Measurements from ENCODE around the gene LZTS3.

LZTS3 gene

GRCh38 chr20:3209257-3209945 is 36.1 kb upstream of the LZTS3 start, which contains the start of gene ITPA:
TSS of gene ITPA (plus strand) at chr20:3209498. CDS start at chr20:3209552, 54 bp downstream.
- no peak for DNase-seq (ENCODE audit: low read depth)
- TF ChIP-seq CTCF (IDR thresholded peaks at IDR 0.05; ENCODE audit: control insufficient read depth, extremely low read depth, insufficient read depth) = no peak

GRCh38 chr20:3208786-3209256 is 35.5 kb upstream of the LZTS3 start:
- DNase-seq (ENCODE audit: low read depth) = no peak
- no peak for TF ChIP-seq CTCF (IDR thresholded peaks at IDR 0.05; ENCODE audit: control insufficient read depth, extremely low read depth, insufficient read depth)
- peak overlapping the region; percentile 92 for H3K4me3 ChIP-seq (ENCODE audit: low read depth, low read length)

More at GRCh38 chr20:3209257-3209945, 36.1 kb upstream of the LZTS3 start, which contains the start of gene ITPA:
- H3K4me3 ChIP-seq (ENCODE audit: low read depth, low read length) = peak within 1 kb of the TSS; percentile 92

GRCh38 chr20:3204124-3204794 is 30.9 kb upstream of the LZTS3 start, which contains the start of gene DDRGK1:
TSS of gene DDRGK1 (minus strand) at chr20:3204682. CDS start at chr20:3204627, 55 bp downstream.
- TF ChIP-seq CTCF (IDR thresholded peaks at IDR 0.05; ENCODE audit: control insufficient read depth, extremely low read depth, insufficient read depth) = no peak
- peak within 1 kb of the TSS; percentile 99 for H3K4me3 ChIP-seq (ENCODE audit: low read depth, low read length)
- DNase-seq (ENCODE audit: low read depth) = peak; percentile 22

DNA sequence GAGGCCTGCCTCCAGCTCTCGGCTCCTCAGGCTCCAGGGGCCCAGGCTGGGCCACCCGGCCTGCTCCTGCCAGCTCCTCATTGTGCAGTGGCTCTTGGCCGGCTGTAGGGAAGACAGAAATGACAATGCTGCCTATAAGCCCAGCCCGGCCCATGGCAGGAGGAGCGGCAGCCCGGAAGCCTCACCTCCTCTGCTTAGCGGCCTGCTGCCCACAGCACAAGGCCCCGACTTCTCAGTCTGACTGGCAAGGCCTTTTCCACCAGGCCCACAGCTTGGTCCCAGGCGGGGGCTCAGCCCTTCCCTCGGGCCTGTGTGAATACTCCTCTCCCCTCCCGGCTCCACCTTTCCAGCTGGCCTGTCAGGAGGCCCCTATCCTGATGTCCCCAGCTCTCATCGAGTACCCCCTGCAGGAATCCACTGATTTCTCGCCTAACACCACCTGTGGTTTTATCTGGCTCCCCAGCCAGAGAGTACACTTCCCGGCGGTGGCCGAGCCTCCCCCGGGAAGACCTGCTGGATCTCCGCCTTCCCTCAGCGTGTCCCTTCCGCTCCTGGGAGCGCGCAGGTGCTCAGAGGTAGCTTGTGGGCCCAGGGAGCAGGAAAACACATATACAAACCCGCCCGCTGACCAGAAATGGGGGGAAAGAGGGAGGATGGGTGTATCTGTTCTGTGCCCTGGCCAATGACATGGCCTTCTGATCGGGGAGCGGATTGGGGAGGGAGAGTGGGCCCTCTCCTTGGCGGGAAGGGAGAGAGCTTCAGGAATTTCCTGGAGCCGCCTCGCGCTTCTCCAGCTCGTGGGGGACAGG is 30.2 kb upstream of the LZTS3 start:
- TF ChIP-seq CTCF (IDR thresholded peaks at IDR 0.05; ENCODE audit: control insufficient read depth, extremely low read depth, insufficient read depth) = no peak
- no peak for DNase-seq (ENCODE audit: low read depth)
- peak overlapping the region; percentile 99 for H3K4me3 ChIP-seq (ENCODE audit: low read depth, low read length)

GRCh38 chr20:3202965-3203314 is 29.6 kb upstream of the LZTS3 start:
- DNase-seq (ENCODE audit: low read depth) = no peak
- TF ChIP-seq CTCF (IDR thresholded peaks at IDR 0.05; ENCODE audit: control insufficient read depth, extremely low read depth, insufficient read depth) = no peak
- H3K4me3 ChIP-seq (ENCODE audit: low read depth, low read length) = peak overlapping the region; percentile 99

- no peak overlapping the region for H3K4me3 ChIP-seq (ENCODE audit: low read depth, low read length)
- DNase-seq (ENCODE audit: low read depth) = no peak
- TF ChIP-seq CTCF (IDR thresholded peaks at IDR 0.05; ENCODE audit: control insufficient read depth, extremely low read depth, insufficient read depth) = no peak
Observed at GRCh38 chr20:3199976-3200755, 26.8 kb upstream of the LZTS3 start.

Measured in LNCaP clone FGC (cell line).